Activated CD4-positive, alpha-beta T cell treated with anti-CD3 and anti-CD28 coated beads, Interleukin-2, amount 50 U/mL, for 48 hours (primary cell): Measurements from ENCODE around the gene MTHFD1L.

Source experiments
- DNase-seq, 2 experiments: peaks; one replicate each; pipeline ENCODE4 v3.0.0-alpha.2; 2020

The MTHFD1L gene

GRCh38 chr6:150993253-150993652 lies 127.8 kb downstream of the MTHFD1L start:
- no peak for DNase-seq

- no peak for DNase-seq
Measured at GRCh38 chr6:150994026-150994425, 128.5 kb downstream of the MTHFD1L start.

GRCh38 chr6:150996968-150997367 lies 131.5 kb downstream of the MTHFD1L start:
- no peak for DNase-seq

- no peak for DNase-seq
Measured at GRCh38 chr6:150999107-150999506, 133.6 kb downstream of the MTHFD1L start.

- no peak for DNase-seq
Measured at GRCh38 chr6:150999576-150999975, 134.1 kb downstream of the MTHFD1L start.

GRCh38 chr6:151001387-151002056 lies 136.0 kb downstream of the MTHFD1L start:
- DNase-seq: no peak

- DNase-seq: no peak
Measured at GRCh38 chr6:151002057-151002450, 136.6 kb downstream of the MTHFD1L start.

GRCh38 chr6:151002491-151002935 lies 137.0 kb downstream of the MTHFD1L start:
- DNase-seq: no peak

GRCh38 chr6:151004383-151005024 lies 139.0 kb downstream of the MTHFD1L start:
- DNase-seq: no peak

- no peak for DNase-seq
Measured at GRCh38 chr6:151005164-151005563, 139.7 kb downstream of the MTHFD1L start.

- no peak for DNase-seq
Measured at GRCh38 chr6:151005896-151006632, 140.6 kb downstream of the MTHFD1L start.

GRCh38 chr6:151007076-151007475 lies 141.6 kb downstream of the MTHFD1L start:
- no peak for DNase-seq

GRCh38 chr6:151007922-151008321 lies 142.4 kb downstream of the MTHFD1L start:
- no peak for DNase-seq

GRCh38 chr6:151008425-151008824 lies 142.9 kb downstream of the MTHFD1L start:
- no peak for DNase-seq

- DNase-seq: no peak
Measured at GRCh38 chr6:151009576-151009975, 144.1 kb downstream of the MTHFD1L start.

GRCh38 chr6:151010071-151010470 lies 144.6 kb downstream of the MTHFD1L start:
- DNase-seq: no peak

- DNase-seq: no peak
Measured at GRCh38 chr6:151012321-151013294, 147.1 kb downstream of the MTHFD1L start.

GRCh38 chr6:151014404-151015100 lies 149.1 kb downstream of the MTHFD1L start:
- peak; percentile 53 to 63 for DNase-seq

- no peak for DNase-seq
Measured at GRCh38 chr6:151015101-151015700, 149.7 kb downstream of the MTHFD1L start.

GRCh38 chr6:151016107-151016506 lies 150.6 kb downstream of the MTHFD1L start:
- DNase-seq: no peak

- DNase-seq: no peak
Measured at GRCh38 chr6:151018046-151018445, 152.5 kb downstream of the MTHFD1L start.
